GM23248 (cell line): ENCODE data around the gene RPP25L.

Experiments used
- EZH2 ChIP-seq: fragments of 200-600 bp; sonication (generic); IDR thresholded peaks from 2 replicates; pipeline ENCODE4 v1.6.1; 2018; ENCODE audit warnings: antibody characterized with exemption, mild to moderate bottlenecking; ENCODE audit not compliant: insufficient read depth, poor library complexity, severe bottlenecking
- EZH2phosphoT487 ChIP-seq: fragments of 200-600 bp; sonication (generic); IDR thresholded peaks from 2 replicates; pipeline ENCODE4 v1.6.1; 2018; ENCODE audit warnings: antibody characterized with exemption, moderate library complexity, mild to moderate bottlenecking, low read depth; ENCODE audit not compliant: insufficient read depth

GRCh38 chr9:34656992-34657391 lies 45.1 kb upstream of the RPP25L start:
- TF ChIP-seq EZH2 (no peak), EZH2phosphoT487 (no peak)
